ENCODE results near the gene GPR65.

Gene GPR65

GRCh38 chr14:88005050-88005481 is at the start of gene GPR65:
Gene GPR65 (plus strand): TSS chr14:88005135. CDS start chr14:88010848, 5,713 bp downstream.
- H3K27ac ChIP-seq (ENCODE audit: low read depth, low read length), result no peak within 1 kb of the TSS
- H3K9ac ChIP-seq (ENCODE audit: low read length), result no peak within 1 kb of the TSS
- H3K27me3 ChIP-seq (ENCODE audit: control insufficient read depth, insufficient read depth, low read length), result no peaks in the 10 kb centered on the region
- no peaks in the 10 kb centered on the region for H3K36me3 ChIP-seq (ENCODE audit: control insufficient read depth, insufficient read depth, low read length)
- H3K4me1 ChIP-seq (ENCODE audit: control insufficient read depth, insufficient read depth, low read length), result no peaks in the 10 kb centered on the region
- H3K4me3 ChIP-seq (ENCODE audit: low read length), result no peak within 1 kb of the TSS

- H3K4me1 ChIP-seq (ENCODE audit: control insufficient read depth, insufficient read depth, low read length), result no peaks in the 10 kb centered on the region
- H3K27me3 ChIP-seq (ENCODE audit: control insufficient read depth, insufficient read depth, low read length), result no peaks in the 10 kb centered on the region
- no peaks in the 10 kb centered on the region for H3K36me3 ChIP-seq (ENCODE audit: control insufficient read depth, insufficient read depth, low read length)
- H3K27ac ChIP-seq (ENCODE audit: low read depth, low read length), result no peak overlapping the region
- H3K4me3 ChIP-seq (ENCODE audit: low read length), result no peak overlapping the region
- H3K9ac ChIP-seq (ENCODE audit: low read length), result no peak overlapping the region
Observed at GRCh38 chr14:87955501-87955900, 49.4 kb upstream of the GPR65 start.

GRCh38 chr14:87960013-87960787 is 44.7 kb upstream of the GPR65 start:
- Histone ChIP-seq H3K9ac (ENCODE audit: low read length) (no peak overlapping the region), H3K4me1 (ENCODE audit: control insufficient read depth, insufficient read depth, low read length) (no peaks in the 10 kb centered on the region), H3K36me3 (ENCODE audit: control insufficient read depth, insufficient read depth, low read length) (peaks cover 3% of the 10 kb centered on the region), H3K27me3 (ENCODE audit: control insufficient read depth, insufficient read depth, low read length) (no peaks in the 10 kb centered on the region), H3K27ac (ENCODE audit: low read depth, low read length) (no peak overlapping the region), H3K4me3 (ENCODE audit: low read length) (no peak overlapping the region)

- Histone ChIP-seq H3K27ac (ENCODE audit: low read depth, low read length) (no peak overlapping the region), H3K36me3 (ENCODE audit: control insufficient read depth, insufficient read depth, low read length) (peaks cover 3% of the 10 kb centered on the region), H3K27me3 (ENCODE audit: control insufficient read depth, insufficient read depth, low read length) (no peaks in the 10 kb centered on the region), H3K4me3 (ENCODE audit: low read length) (no peak overlapping the region), H3K4me1 (ENCODE audit: control insufficient read depth, insufficient read depth, low read length) (no peaks in the 10 kb centered on the region), H3K9ac (ENCODE audit: low read length) (no peak overlapping the region)
Observed at GRCh38 chr14:87961246-87961645, 43.7 kb upstream of the GPR65 start.

GRCh38 chr14:87966816-87967215 is 38.1 kb upstream of the GPR65 start:
- Histone ChIP-seq H3K4me1 (ENCODE audit: control insufficient read depth, insufficient read depth, low read length) (no peaks in the 10 kb centered on the region), H3K9ac (ENCODE audit: low read length) (no peak overlapping the region), H3K4me3 (ENCODE audit: low read length) (no peak overlapping the region), H3K27me3 (ENCODE audit: control insufficient read depth, insufficient read depth, low read length) (no peaks in the 10 kb centered on the region), H3K36me3 (ENCODE audit: control insufficient read depth, insufficient read depth, low read length) (peaks cover 6% of the 10 kb centered on the region), H3K27ac (ENCODE audit: low read depth, low read length) (no peak overlapping the region)

GRCh38 chr14:87967496-87967895 is 37.4 kb upstream of the GPR65 start:
- no peak overlapping the region for H3K9ac ChIP-seq (ENCODE audit: low read length)
- H3K27me3 ChIP-seq (ENCODE audit: control insufficient read depth, insufficient read depth, low read length), result no peaks in the 10 kb centered on the region
- H3K36me3 ChIP-seq (ENCODE audit: control insufficient read depth, insufficient read depth, low read length), result peaks cover 6% of the 10 kb centered on the region
- no peak overlapping the region for H3K4me3 ChIP-seq (ENCODE audit: low read length)
- H3K27ac ChIP-seq (ENCODE audit: low read depth, low read length), result no peak overlapping the region
- no peaks in the 10 kb centered on the region for H3K4me1 ChIP-seq (ENCODE audit: control insufficient read depth, insufficient read depth, low read length)

GRCh38 chr14:87971010-87971409 is 33.9 kb upstream of the GPR65 start:
- no peak overlapping the region for H3K27ac ChIP-seq (ENCODE audit: low read depth, low read length)
- peaks cover 3% of the 10 kb centered on the region for H3K36me3 ChIP-seq (ENCODE audit: control insufficient read depth, insufficient read depth, low read length)
- H3K4me1 ChIP-seq (ENCODE audit: control insufficient read depth, insufficient read depth, low read length), result no peaks in the 10 kb centered on the region

GRCh38 chr14:87975636-87976035 is 29.3 kb upstream of the GPR65 start:
- Histone ChIP-seq H3K27ac (ENCODE audit: low read depth, low read length) (no peak overlapping the region), H3K27me3 (ENCODE audit: control insufficient read depth, insufficient read depth, low read length) (no peaks in the 10 kb centered on the region), H3K36me3 (ENCODE audit: control insufficient read depth, insufficient read depth, low read length) (peaks cover 6% of the 10 kb centered on the region), H3K4me1 (ENCODE audit: control insufficient read depth, insufficient read depth, low read length) (no peaks in the 10 kb centered on the region), H3K4me3 (ENCODE audit: low read length) (no peak overlapping the region), H3K9ac (ENCODE audit: low read length) (no peak overlapping the region)

More at GRCh38 chr14:87971010-87971409, 33.9 kb upstream of the GPR65 start:
- Histone ChIP-seq H3K27me3 (ENCODE audit: control insufficient read depth, insufficient read depth, low read length) (no peaks in the 10 kb centered on the region), H3K9ac (ENCODE audit: low read length) (no peak overlapping the region), H3K4me3 (ENCODE audit: low read length) (no peak overlapping the region)

- Histone ChIP-seq H3K27ac (ENCODE audit: low read depth, low read length) (no peak overlapping the region), H3K36me3 (ENCODE audit: control insufficient read depth, insufficient read depth, low read length) (peaks cover 5% of the 10 kb centered on the region), H3K4me3 (ENCODE audit: low read length) (no peak overlapping the region), H3K4me1 (ENCODE audit: control insufficient read depth, insufficient read depth, low read length) (no peaks in the 10 kb centered on the region), H3K27me3 (ENCODE audit: control insufficient read depth, insufficient read depth, low read length) (no peaks in the 10 kb centered on the region), H3K9ac (ENCODE audit: low read length) (no peak overlapping the region)
Observed at GRCh38 chr14:87979689-87980088, 25.2 kb upstream of the GPR65 start.

GRCh38 chr14:87989221-87989955 is 15.5 kb upstream of the GPR65 start:
- Histone ChIP-seq H3K4me1 (ENCODE audit: control insufficient read depth, insufficient read depth, low read length) (peaks cover 5% of the 10 kb centered on the region), H3K36me3 (ENCODE audit: control insufficient read depth, insufficient read depth, low read length) (no peaks in the 10 kb centered on the region), H3K9ac (ENCODE audit: low read length) (no peak overlapping the region), H3K4me3 (ENCODE audit: low read length) (no peak overlapping the region), H3K27me3 (ENCODE audit: control insufficient read depth, insufficient read depth, low read length) (no peaks in the 10 kb centered on the region), H3K27ac (ENCODE audit: low read depth, low read length) (no peak overlapping the region)

GRCh38 chr14:87989956-87990299 is 15.0 kb upstream of the GPR65 start:
- H3K4me3 ChIP-seq (ENCODE audit: low read length), result no peak overlapping the region
- no peaks in the 10 kb centered on the region for H3K27me3 ChIP-seq (ENCODE audit: control insufficient read depth, insufficient read depth, low read length)
- no peak overlapping the region for H3K27ac ChIP-seq (ENCODE audit: low read depth, low read length)
- H3K36me3 ChIP-seq (ENCODE audit: control insufficient read depth, insufficient read depth, low read length), result no peaks in the 10 kb centered on the region
- peaks cover 5% of the 10 kb centered on the region for H3K4me1 ChIP-seq (ENCODE audit: control insufficient read depth, insufficient read depth, low read length)
- H3K9ac ChIP-seq (ENCODE audit: low read length), result no peak overlapping the region

- Histone ChIP-seq H3K27ac (ENCODE audit: low read depth, low read length) (no peak overlapping the region), H3K36me3 (ENCODE audit: control insufficient read depth, insufficient read depth, low read length) (no peaks in the 10 kb centered on the region), H3K9ac (ENCODE audit: low read length) (no peak overlapping the region), H3K4me1 (ENCODE audit: control insufficient read depth, insufficient read depth, low read length) (peaks cover 5% of the 10 kb centered on the region), H3K27me3 (ENCODE audit: control insufficient read depth, insufficient read depth, low read length) (no peaks in the 10 kb centered on the region), H3K4me3 (ENCODE audit: low read length) (no peak overlapping the region)
Observed at GRCh38 chr14:87990682-87991081, 14.3 kb upstream of the GPR65 start.

- peaks cover 5% of the 10 kb centered on the region for H3K4me1 ChIP-seq (ENCODE audit: control insufficient read depth, insufficient read depth, low read length)
- H3K27me3 ChIP-seq (ENCODE audit: control insufficient read depth, insufficient read depth, low read length), result no peaks in the 10 kb centered on the region
- H3K9ac ChIP-seq (ENCODE audit: low read length), result peak overlapping the region; percentile 25
- H3K36me3 ChIP-seq (ENCODE audit: control insufficient read depth, insufficient read depth, low read length), result no peaks in the 10 kb centered on the region
- peak overlapping the region; percentile 68 for H3K4me3 ChIP-seq (ENCODE audit: low read length)
- H3K27ac ChIP-seq (ENCODE audit: low read depth, low read length), result peak overlapping the region; percentile 89
Observed at GRCh38 chr14:87992346-87992717, 12.6 kb upstream of the GPR65 start.

All from rectal smooth muscle tissue (tissue), 1 donor.